Smooth muscle cell (in vitro differentiated cells): ENCODE data around the gene DOCK9. TPM values are rescaled to one million over a fixed set of nuclear protein-coding genes. Genes with fewer than 3 reads are reported as not detected.
A peak's percentile ranks its signal among the peaks of the same experiment; 100 is the strongest.
"Not testable (repeated sequence)": the region's sequence is repeated elsewhere in the genome, so short reads cannot be mapped to it uniquely, and the experiment has no call there.

Source experiments
- DNase-seq: peaks from one replicate; lab custom pipeline; 2025; ENCODE audit not compliant: unreplicated experiment; lab: John Stamatoyannopoulos, UW
- H2AFZ ChIP-seq: fragments of 200-600 bp; sonication (generic); 2 replicates; pipeline ENCODE4 v1.6.0; 2016; ENCODE audit warnings: antibody characterized with exemption, low read depth, mild to moderate bottlenecking
- H3F3A ChIP-seq: fragments of 200-600 bp; sonication (generic); 2 replicates; pipeline ENCODE4 v1.6.0; 2017; ENCODE audit warnings: antibody characterized with exemption, low read depth
- H3K27ac ChIP-seq: fragments of 200-600 bp; sonication (generic); 2 replicates; pipeline ENCODE4 v1.5.1; 2016; ENCODE audit warnings: low read depth, mild to moderate bottlenecking
- H3K27me3 ChIP-seq: fragments of 200-600 bp; sonication (generic); 2 replicates; pipeline ENCODE4 v1.6.1; 2016; ENCODE audit warnings: low read depth, mild to moderate bottlenecking
- H3K36me3 ChIP-seq: fragments of 200-600 bp; sonication (generic); 2 replicates; pipeline ENCODE4 v1.5.1; 2016; ENCODE audit warnings: low read depth
- H3K4me1 ChIP-seq: fragments of 200-600 bp; sonication (generic); 2 replicates; pipeline ENCODE4 v1.5.1; 2016; ENCODE audit warnings: low read depth
- H3K4me2 ChIP-seq: fragments of 200-600 bp; sonication (generic); 2 replicates; pipeline ENCODE4 v1.6.0; 2016; ENCODE audit warnings: mild to moderate bottlenecking
- H3K4me3 ChIP-seq: fragments of 200-600 bp; sonication (generic); 2 replicates; pipeline ENCODE4 v1.5.1; 2016; ENCODE audit warnings: mild to moderate bottlenecking
- H3K79me2 ChIP-seq: fragments of 200-600 bp; sonication (generic); 2 replicates; pipeline ENCODE4 v1.6.0; 2016; ENCODE audit warnings: low read depth, mild to moderate bottlenecking
- H3K9ac ChIP-seq: fragments of 200-600 bp; sonication (generic); 2 replicates; pipeline ENCODE4 v1.6.0; 2016; ENCODE audit warnings: low read depth
- H3K9me3 ChIP-seq: fragments of 200-600 bp; sonication (generic); replicated peaks from 2 replicates; pipeline ENCODE4 v1.5.1; 2016; ENCODE audit warnings: low read depth
- H4K20me1 ChIP-seq: fragments of 200-600 bp; sonication (generic); 2 replicates; pipeline ENCODE4 v1.6.0; 2016; ENCODE audit warnings: low read depth
- CTCF ChIP-seq: fragments of 200-600 bp; sonication (generic); IDR thresholded peaks from 2 replicates; pipeline ENCODE4 v1.5.1; 2017; ENCODE audit warnings: borderline replicate concordance, mild to moderate bottlenecking, antibody characterized with exemption; ENCODE audit not compliant: insufficient read depth, poor library complexity, severe bottlenecking
- WGBS: methylation state at CpG from one replicate; pipeline ENCODE4 v1.1.7; 2016; ENCODE audit warnings: low lambda C conversion rate; 5-methylcytosine and 5-hydroxymethylcytosine counted together
- polyA plus RNA-seq: library from polyadenylated mRNA; unstranded; fragments of >200 nt; fragmentation: Nextera tagmentation; extraction: Ambion mirVana; gene quantifications from 2 replicates; pipeline ENCODE4 v1.2.1, GENCODE V29; 2016
- total RNA-seq: library from RNA; depleted of rRNA; stranded (reverse); fragments of >200 nt; gene quantifications from 2 replicates; pipeline ENCODE4 v1.2.3, GENCODE V29; 2014

Gene DOCK9
- total and polyA plus RNA-seq, 2 experiments from 2014 or later: 5.7 to 25.1 TPM

- Histone ChIP-seq H3K4me1 (peaks cover 10% of the 10 kb centered on the region), H3F3A (no peaks in the 10 kb centered on the region), H3K9ac (no peak overlapping the region), H3K27me3 (no peaks in the 10 kb centered on the region), H2AFZ (peak overlapping the region; percentile 2), H4K20me1 (no peaks in the 10 kb centered on the region), H3K9me3 (no peaks in the 10 kb centered on the region), H3K79me2 (no peaks in the 10 kb centered on the region), H3K27ac (no peak overlapping the region), H3K4me3 (no peak overlapping the region), H3K4me2 (no peak overlapping the region), H3K36me3 (no peaks in the 10 kb centered on the region)
- WGBS: 50% methylated on average over 6 of the region's 6 CpGs
- DNase-seq: no peak
- no peak for TF ChIP-seq CTCF
Observed at GRCh38 chr13:98819382-98820010, 158.4 kb downstream of the DOCK9 start.

GRCh38 chr13:98816406-98816805 is 161.5 kb downstream of the DOCK9 start:
- Histone ChIP-seq H3F3A (no peaks in the 10 kb centered on the region), H3K79me2 (no peaks in the 10 kb centered on the region), H2AFZ (no peak overlapping the region), H3K36me3 (no peaks in the 10 kb centered on the region), H3K27me3 (no peaks in the 10 kb centered on the region), H4K20me1 (no peaks in the 10 kb centered on the region), H3K9me3 (no peaks in the 10 kb centered on the region), H3K4me1 (peaks cover 5% of the 10 kb centered on the region), H3K4me2 (no peak overlapping the region), H3K9ac (no peak overlapping the region), H3K27ac (no peak overlapping the region), H3K4me3 (no peak overlapping the region)
- no peak for DNase-seq
- TF ChIP-seq CTCF: no peak
- 97% methylated on average over 12 of the region's 12 CpGs for WGBS

- Histone ChIP-seq H3K79me2 (no peaks in the 10 kb centered on the region), H3K27me3 (no peaks in the 10 kb centered on the region), H3K9me3 (no peaks in the 10 kb centered on the region), H3K4me1 (no peaks in the 10 kb centered on the region), H3K9ac (no peak overlapping the region), H3K4me2 (peak overlapping the region; percentile 23), H3K4me3 (no peak overlapping the region), H4K20me1 (no peaks in the 10 kb centered on the region), H3K36me3 (no peaks in the 10 kb centered on the region), H3F3A (no peaks in the 10 kb centered on the region), H3K27ac (peak overlapping the region; percentile 44), H2AFZ (no peak overlapping the region)
- no peak for TF ChIP-seq CTCF
- DNase-seq: no peak
- WGBS: 25% methylated on average over 3 of the region's 3 CpGs
Observed at GRCh38 chr13:98813993-98814392, 163.9 kb downstream of the DOCK9 start.

GRCh38 chr13:98812186-98812790 is 165.6 kb downstream of the DOCK9 start:
- H3K9me3 ChIP-seq, H3F3A ChIP-seq, DNase-seq, H4K20me1 ChIP-seq, H2AFZ ChIP-seq, H3K27me3 ChIP-seq, H3K36me3 ChIP-seq, H3K4me2 ChIP-seq, H3K4me3 ChIP-seq, H3K79me2 ChIP-seq, H3K27ac ChIP-seq, H3K4me1 ChIP-seq, H3K9ac ChIP-seq: not testable (repeated sequence)
- WGBS: 91% methylated on average over 2 of the region's 5 CpGs
